HG02610 (cell line): ENCODE measurements around the gene NAPG.
"Not testable (repeated sequence)": the region's sequence is repeated elsewhere in the genome, so short reads cannot be mapped to it uniquely, and the experiment has no call there.

Source experiments
- ATAC-seq: cut with Tn5 transposase; IDR thresholded peaks from one replicate; pipeline ENCODE4 v1.9.1; 2021; ENCODE audit warnings: mild to moderate bottlenecking, moderate library complexity; ENCODE audit not compliant: unreplicated experiment

NAPG gene

GRCh38 chr18:10511236-10511635 is 14.6 kb upstream of the NAPG start:
- no peak for ATAC-seq

GRCh38 chr18:10514082-10514481 is 11.7 kb upstream of the NAPG start:
- ATAC-seq, result no peak

DNA sequence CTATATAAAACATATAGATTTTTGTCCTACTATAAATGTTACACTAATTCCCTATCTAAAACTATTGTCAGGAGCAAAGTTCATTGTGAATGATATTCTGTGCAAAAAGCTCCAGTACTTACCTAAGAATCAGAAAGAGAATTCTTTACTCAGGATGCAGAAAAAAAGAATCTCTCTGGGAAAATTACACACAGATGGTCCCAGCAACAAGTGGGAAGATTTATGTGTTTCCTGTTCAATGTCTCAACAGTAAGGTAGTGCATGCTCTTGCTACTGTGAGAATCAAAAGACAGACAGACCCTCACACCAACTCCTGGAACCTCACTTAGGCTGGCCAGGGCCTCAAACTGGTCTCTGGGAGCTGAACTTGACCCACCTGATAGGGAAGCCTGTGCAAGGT is 11.2 kb upstream of the NAPG start:
- ATAC-seq, result no peak

- no peak for ATAC-seq
Observed at GRCh38 chr18:10515456-10515855, 10.4 kb upstream of the NAPG start.

GRCh38 chr18:10516078-10516477 is 9.7 kb upstream of the NAPG start:
- ATAC-seq, result no peak

DNA sequence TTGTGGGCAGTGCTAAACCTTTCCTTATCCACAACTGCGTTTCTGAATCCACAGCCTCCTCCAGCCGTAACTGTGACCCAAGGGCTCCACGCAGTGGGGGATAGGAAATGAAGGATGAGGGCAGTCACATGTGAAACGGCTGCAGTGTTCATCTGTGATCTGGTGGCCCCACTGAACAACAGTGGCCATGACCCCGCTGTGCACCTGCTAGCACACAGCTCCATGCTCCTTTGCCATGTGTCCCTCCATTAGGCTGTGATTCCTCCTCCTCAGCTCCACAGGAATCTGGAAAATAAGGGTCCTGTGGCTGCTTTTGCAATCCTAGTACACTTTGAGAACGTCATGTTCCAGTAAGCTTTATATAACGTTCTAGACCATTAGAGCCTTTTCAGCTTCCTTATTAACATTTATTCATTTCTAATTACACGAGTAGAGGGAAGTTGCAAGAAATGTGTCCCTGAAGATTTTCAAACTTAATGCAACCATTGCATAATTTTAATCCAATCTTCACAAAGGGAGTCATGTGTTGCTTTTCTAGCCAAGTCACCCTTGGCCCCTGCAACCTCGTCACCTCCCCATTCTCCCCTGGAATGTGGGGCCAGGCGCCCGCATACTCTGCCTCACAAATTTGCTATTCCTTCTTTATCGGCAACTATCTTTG is 7.1 kb upstream of the NAPG start:
- ATAC-seq, result no peak

DNA sequence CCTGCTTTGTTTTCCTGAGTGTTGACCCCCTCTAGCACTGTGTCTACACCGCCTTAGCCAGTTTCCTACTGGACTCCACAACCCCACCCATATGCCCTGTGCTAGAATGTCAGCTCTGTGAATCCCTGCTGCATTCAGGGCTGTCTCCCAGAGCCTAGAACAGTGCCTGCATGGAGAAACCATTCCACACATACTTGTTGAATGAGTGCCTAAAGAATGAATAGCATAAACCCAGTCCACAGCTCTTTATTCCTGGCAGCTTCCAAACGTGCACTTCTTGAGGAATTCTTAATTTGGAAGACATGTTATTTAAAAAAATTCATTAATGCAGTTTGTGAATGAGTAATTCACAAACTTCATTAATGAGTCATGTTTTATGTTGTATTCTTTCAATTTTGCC is 6.5 kb upstream of the NAPG start:
- no peak for ATAC-seq

- peak; percentile 73 for ATAC-seq
Observed at GRCh38 chr18:10519999-10520935, 5.6 kb upstream of the NAPG start.

DNA sequence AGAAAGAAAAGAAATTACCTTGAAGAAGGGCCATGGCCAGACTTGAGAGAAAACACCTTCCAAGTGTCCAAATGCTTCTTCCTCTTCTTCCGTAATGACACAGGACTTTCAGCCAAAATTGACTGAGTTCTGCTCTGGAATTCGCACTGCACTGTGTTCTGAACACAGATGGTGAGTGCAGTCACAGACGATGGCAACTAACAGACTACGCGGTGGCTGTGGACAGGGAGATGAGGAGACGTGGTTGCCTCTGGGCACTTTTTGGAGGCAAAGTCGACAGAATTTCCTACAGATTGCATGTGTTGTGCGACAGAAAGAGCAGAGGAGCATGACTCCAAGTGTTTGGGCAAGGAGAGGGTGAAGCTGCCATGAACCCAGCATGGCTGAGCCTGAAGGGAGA is 4.3 kb upstream of the NAPG start:
- no peak for ATAC-seq

DNA sequence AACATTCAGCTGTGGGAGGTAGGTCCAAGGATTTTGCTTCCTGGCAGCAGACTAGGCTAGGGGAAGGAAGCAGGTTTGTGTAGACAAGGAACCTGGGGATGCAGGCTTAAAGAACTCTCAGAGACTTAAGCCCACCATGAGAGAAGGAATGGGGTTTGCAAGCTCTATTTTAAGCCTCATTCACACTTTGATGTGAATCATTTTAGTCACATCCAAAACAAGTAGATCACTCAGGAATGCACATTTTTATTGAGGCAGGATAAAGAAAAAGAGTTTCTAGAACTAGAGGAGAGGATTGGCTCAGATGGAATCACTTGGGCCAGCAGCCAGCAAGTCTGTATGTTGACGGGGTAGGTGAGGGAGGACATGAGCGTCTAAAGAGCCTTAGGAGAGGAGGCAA is 3.3 kb upstream of the NAPG start:
- ATAC-seq, result no peak

DNA sequence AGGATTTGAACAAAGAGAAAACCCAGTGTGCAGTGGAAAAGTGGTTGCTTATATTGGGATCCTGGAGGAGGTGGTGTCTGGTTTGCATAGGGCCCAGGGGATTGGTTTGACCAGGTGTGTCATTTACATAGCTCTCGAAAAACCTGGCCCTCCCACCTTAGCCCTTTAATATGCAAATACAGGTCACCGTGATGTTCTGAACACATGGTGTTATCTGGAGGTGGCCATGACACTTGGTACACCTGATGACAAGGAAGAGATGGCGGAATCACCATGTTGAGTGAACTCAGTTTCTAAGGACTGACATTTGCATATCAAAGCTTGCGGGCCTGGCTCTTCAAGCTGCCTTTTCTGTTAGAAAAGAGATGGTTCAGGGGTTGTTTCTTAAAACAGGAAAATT is 2.3 kb upstream of the NAPG start:
- no peak for ATAC-seq

- ATAC-seq, result no peak
Observed at GRCh38 chr18:10524507-10525370, 1.1 kb upstream of the NAPG start.

DNA sequence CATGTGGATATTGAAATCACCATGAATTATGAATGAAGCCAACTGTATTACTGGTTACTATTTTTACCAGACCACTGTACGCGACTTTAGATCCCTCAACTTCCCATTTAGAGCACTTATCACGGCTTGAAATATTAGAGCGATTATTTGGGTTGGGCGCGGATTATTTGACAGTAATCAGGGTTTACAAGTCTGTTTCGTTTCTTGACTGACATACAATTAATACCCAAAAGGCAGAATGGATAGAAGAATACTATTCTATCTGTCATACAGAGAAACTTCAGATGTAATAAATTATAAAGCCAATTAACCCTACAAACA is 496 bp upstream of the NAPG start:
- no peak for ATAC-seq

DNA sequence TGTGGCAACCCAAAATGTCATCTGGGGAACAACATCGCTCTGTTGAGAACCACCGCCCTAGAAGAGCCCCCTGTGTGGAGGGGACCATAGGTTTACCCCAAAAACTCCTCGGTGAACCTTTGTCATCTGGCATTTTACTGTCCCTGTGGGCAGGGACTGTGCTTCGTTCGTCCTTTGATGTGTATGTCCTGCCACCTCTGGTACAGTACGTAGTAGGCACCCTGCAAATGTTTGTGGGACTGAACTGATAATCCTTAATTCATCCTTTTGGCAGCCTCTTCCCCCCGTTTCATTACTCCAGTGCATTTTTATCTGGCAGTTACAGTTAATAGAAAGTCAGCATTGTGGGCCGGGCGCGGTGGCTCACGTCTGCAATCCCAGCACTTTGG is 728 bp downstream of the NAPG start:
- ATAC-seq, result peak; percentile 7

DNA sequence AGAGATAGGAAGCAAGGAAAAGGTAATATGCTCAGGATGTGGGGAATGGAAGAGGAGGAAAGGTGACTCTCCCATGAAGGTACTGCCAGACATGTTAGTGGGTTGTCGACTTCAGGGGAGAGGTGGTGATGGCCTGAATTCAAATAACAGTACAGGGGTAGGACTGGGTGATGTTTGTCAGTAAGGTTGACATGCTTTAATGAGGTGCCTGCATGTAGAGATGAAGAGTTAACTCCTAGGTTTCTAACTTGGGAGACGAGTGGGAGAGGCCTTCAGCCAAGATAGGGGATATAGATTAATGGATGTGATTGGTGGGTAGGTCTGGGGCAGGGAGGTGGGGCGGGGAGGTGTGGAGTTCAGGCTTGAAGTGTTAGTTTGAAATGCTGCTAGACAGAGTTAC is 2.6 kb downstream of the NAPG start:
- no peak for ATAC-seq

DNA sequence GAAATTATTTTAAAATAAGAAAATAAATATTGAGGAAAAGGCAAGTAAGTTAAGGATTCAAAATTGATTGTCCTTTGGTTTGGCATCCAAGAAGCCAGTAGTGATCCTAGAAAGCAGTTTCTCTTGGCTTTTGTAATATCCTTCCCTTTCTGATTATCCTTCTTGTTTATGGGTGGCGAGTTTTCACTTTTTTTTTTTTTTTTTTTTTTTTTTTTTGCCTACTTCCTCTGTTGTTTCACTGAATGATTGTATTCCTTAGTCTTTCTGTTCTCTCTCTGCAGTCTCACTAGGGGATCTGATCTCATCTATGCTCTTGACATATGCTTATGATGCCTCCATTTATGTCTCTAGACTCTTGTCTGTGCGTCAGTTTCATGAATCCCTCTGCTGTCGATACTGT is 4.2 kb downstream of the NAPG start:
- no peak for ATAC-seq

GRCh38 chr18:10530852-10531251 is 5.0 kb downstream of the NAPG start:
- no peak for ATAC-seq

DNA sequence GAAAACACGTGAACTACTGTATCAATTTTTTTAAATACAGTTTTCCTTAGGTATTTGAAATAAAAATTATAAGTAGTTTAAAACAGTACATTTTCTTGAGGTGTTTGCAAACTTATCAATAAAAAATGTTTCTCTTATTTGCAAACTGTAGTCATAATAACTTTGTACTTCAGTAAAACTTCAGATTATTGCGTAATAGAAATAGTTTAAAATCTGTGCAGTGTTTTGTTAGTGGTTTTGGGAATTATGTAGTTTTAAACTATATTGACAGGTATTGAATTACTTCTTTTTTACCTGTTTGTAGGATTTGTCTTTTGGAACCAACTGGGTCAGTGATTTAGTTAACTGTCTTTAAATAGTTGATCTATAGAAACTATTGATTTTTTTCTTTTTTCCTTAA is 7.3 kb downstream of the NAPG start:
- ATAC-seq, result no peak

- ATAC-seq, result no peak
Observed at GRCh38 chr18:10536280-10536679, 10.5 kb downstream of the NAPG start.

- ATAC-seq, result no peak
Observed at GRCh38 chr18:10537765-10538164, 11.9 kb downstream of the NAPG start.

DNA sequence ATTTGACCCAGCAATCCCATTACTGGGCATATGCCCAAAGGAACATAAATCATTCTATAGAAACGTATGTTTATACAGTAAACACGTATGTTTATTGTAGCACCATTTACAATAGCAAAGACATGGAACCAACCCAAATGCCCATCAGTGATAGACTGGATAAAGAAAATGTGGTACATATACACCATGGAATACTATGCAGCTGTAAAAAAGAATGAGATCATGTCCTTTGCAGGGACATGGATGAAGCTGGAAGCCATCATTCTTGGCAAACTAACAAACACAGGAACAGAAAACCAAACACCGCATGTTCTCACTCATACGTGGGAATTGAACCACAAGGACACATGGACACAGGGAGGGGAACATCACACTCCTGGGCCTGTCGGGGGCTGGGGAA is 13.3 kb downstream of the NAPG start:
- not testable (repeated sequence) for ATAC-seq

DNA sequence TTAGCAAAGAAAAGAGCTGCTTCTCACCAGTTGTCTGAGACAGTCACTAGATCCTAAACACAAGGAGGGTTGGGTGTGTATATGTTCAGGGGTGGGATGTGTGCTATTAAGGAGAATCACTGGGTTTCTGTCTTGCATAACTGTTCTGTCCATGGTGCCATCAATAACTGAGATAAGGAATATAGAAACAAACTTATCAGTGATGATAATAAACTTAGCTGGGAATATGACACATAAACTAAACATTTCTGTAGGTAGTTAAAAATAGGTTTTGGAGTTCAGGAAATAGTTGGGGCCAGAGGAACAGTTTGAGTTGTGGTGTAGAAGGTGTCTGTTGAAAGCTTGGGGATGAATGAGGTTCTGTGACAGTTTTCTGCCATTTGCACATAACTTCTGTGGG is 17.4 kb downstream of the NAPG start:
- no peak for ATAC-seq
